ENCODE measurements around the gene KCNK7. TPM values are rescaled to one million over a fixed set of nuclear protein-coding genes. Genes with fewer than 3 reads are reported as not detected.

KCNK7 gene
- total RNA-seq, 1 donor from 2014 or later = 0.69 TPM

- Mint-ChIP-seq H3K36me3 (ENCODE audit: unreplicated experiment) (no peaks in the 10 kb centered on the region), H3K9me3 (ENCODE audit: unreplicated experiment) (peaks cover 17% of the 10 kb centered on the region), H3K4me3 (ENCODE audit: unreplicated experiment) (peak within 1 kb of the TSS; percentile 96), H3K4me1 (ENCODE audit: low read depth, unreplicated experiment) (peaks cover 13% of the 10 kb centered on the region), H3K27ac (ENCODE audit: unreplicated experiment) (peak within 1 kb of the TSS; percentile 77), H3K27me3 (ENCODE audit: unreplicated experiment) (peaks cover 18% of the 10 kb centered on the region)
- TF ChIP-seq CTCF (IDR thresholded peaks at IDR 0.05; ENCODE audit: partially characterized antibody, unreplicated experiment) = no peak
- DNase-seq = peak; percentile 99
These were observed 19.8 kb upstream of the KCNK7 start, which contains the start of gene PCNX3 for GRCh38 chr11:65615229-65615949. PCNX3 (plus strand) TSS chr11:65615776; CDS start chr11:65616312, 536 bp downstream.

- Mint-ChIP-seq H3K27me3 (ENCODE audit: unreplicated experiment) (peaks cover 19% of the 10 kb centered on the region), H3K36me3 (ENCODE audit: unreplicated experiment) (no peaks in the 10 kb centered on the region), H3K4me3 (ENCODE audit: unreplicated experiment) (peak overlapping the region; percentile 46), H3K9me3 (ENCODE audit: unreplicated experiment) (peaks cover 21% of the 10 kb centered on the region), H3K27ac (ENCODE audit: unreplicated experiment) (no peak overlapping the region), H3K4me1 (ENCODE audit: low read depth, unreplicated experiment) (peaks cover 18% of the 10 kb centered on the region)
- TF ChIP-seq CTCF (IDR thresholded peaks at IDR 0.05; ENCODE audit: partially characterized antibody, unreplicated experiment) = no peak
- no peak for DNase-seq
These were observed 17.7 kb upstream of the KCNK7 start for GRCh38 chr11:65613091-65613928.

GRCh38 chr11:65612691-65613090 is 17.1 kb upstream of the KCNK7 start:
- Mint-ChIP-seq H3K27ac (ENCODE audit: unreplicated experiment) (no peak overlapping the region), H3K4me3 (ENCODE audit: unreplicated experiment) (peak overlapping the region; percentile 89), H3K27me3 (ENCODE audit: unreplicated experiment) (peaks cover 19% of the 10 kb centered on the region), H3K4me1 (ENCODE audit: low read depth, unreplicated experiment) (peaks cover 18% of the 10 kb centered on the region), H3K9me3 (ENCODE audit: unreplicated experiment) (peaks cover 21% of the 10 kb centered on the region), H3K36me3 (ENCODE audit: unreplicated experiment) (no peaks in the 10 kb centered on the region)
- no peak for TF ChIP-seq CTCF (IDR thresholded peaks at IDR 0.05; ENCODE audit: partially characterized antibody, unreplicated experiment)
- no peak for DNase-seq

- H3K36me3 Mint-ChIP-seq (ENCODE audit: unreplicated experiment) = no peaks in the 10 kb centered on the region
- H3K4me1 Mint-ChIP-seq (ENCODE audit: low read depth, unreplicated experiment) = peaks cover 18% of the 10 kb centered on the region
- DNase-seq = no peak
- H3K4me3 Mint-ChIP-seq (ENCODE audit: unreplicated experiment) = peak overlapping the region; percentile 89
- H3K9me3 Mint-ChIP-seq (ENCODE audit: unreplicated experiment) = peaks cover 21% of the 10 kb centered on the region
- no peak for TF ChIP-seq CTCF (IDR thresholded peaks at IDR 0.05; ENCODE audit: partially characterized antibody, unreplicated experiment)
- H3K27ac Mint-ChIP-seq (ENCODE audit: unreplicated experiment) = peak overlapping the region; percentile 1
- H3K27me3 Mint-ChIP-seq (ENCODE audit: unreplicated experiment) = peaks cover 19% of the 10 kb centered on the region
These were observed 16.4 kb upstream of the KCNK7 start for GRCh38 chr11:65611758-65612603.

All from glutamatergic neuron (in vitro differentiated cells).